Body of pancreas (tissue), 4 donors: ENCODE results near the gene ANTKMT.

Source experiments
- POLR2A ChIP-seq, 3 donors: fragments of 450-650 bp; IDR thresholded peaks; one replicate each; pipeline ENCODE4 v1.6.1; 2016; ENCODE audit warnings: antibody characterized with exemption in 3 of 3, mild to moderate bottlenecking in 2 of 3
- TF ChIP-seq, protein P1 (sequence below), 7 experiments: fragments of 450-650 bp in 4 of 7; fragments of 200-600 bp in 3 of 7; sonication (generic) in 3 of 7; IDR thresholded peaks; one replicate each; pipeline ENCODE4 v1.5.1; 2016 to 2019; ENCODE audit warnings: antibody characterized with exemption in 7 of 7

DNA sequence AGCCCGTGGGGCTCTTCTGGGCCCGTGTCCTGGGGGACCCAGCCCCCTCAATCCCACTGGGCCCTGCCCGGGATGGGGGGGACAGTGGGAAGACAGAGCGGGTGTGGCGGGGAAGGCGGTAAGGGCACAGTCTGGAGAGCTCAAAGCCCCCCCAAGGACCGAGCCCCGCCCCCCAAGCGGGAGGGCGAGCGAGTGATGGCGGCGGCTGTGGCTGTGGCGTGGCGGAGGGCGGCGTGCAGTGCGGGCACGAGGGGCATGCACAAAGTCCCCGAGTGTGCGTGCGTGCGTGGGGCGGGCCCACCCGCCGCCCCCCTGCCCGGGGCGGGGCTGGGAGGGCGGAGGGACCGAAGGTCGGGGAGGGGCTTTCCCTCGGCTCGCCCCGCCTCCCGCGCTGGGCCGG, 27.2 kb upstream of the ANTKMT start:
- no peak for TF ChIP-seq POLR2A (IDR thresholded peaks at IDR 0.05)
- TF ChIP-seq, protein P1, sequence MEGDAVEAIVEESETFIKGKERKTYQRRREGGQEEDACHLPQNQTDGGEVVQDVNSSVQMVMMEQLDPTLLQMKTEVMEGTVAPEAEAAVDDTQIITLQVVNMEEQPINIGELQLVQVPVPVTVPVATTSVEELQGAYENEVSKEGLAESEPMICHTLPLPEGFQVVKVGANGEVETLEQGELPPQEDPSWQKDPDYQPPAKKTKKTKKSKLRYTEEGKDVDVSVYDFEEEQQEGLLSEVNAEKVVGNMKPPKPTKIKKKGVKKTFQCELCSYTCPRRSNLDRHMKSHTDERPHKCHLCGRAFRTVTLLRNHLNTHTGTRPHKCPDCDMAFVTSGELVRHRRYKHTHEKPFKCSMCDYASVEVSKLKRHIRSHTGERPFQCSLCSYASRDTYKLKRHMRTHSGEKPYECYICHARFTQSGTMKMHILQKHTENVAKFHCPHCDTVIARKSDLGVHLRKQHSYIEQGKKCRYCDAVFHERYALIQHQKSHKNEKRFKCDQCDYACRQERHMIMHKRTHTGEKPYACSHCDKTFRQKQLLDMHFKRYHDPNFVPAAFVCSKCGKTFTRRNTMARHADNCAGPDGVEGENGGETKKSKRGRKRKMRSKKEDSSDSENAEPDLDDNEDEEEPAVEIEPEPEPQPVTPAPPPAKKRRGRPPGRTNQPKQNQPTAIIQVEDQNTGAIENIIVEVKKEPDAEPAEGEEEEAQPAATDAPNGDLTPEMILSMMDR (IDR thresholded peaks at IDR 0.05): no peak
